SU-DHL-6 (cell line): ENCODE measurements around the gene CELSR1.

Experiments used
- H2AFZ ChIP-seq: fragments of 200-600 bp; sonication (generic); 2 replicates; pipeline ENCODE4 v1.6.1; 2014; ENCODE audit warnings: low read depth, mild to moderate bottlenecking, moderate library complexity, mixed read lengths, antibody characterized with exemption, low read length; ENCODE audit not compliant: severe bottlenecking
- H3F3A ChIP-seq: fragments of 200-600 bp; shearing (Covaris generic); 2 replicates; pipeline ENCODE4 v1.6.0; 2016; ENCODE audit warnings: antibody characterized with exemption, mild to moderate bottlenecking; ENCODE audit not compliant: insufficient read depth
- H3K27ac ChIP-seq: fragments of 200-600 bp; sonication (generic); 2 replicates; pipeline ENCODE4 v1.5.1; 2016; ENCODE audit warnings: low read depth, mild to moderate bottlenecking, low read length, moderate library complexity, mixed read lengths
- H3K27me3 ChIP-seq: fragments of 200-600 bp; sonication (generic), shearing (Covaris generic); 2 replicates; pipeline ENCODE4 v1.6.0; 2014; ENCODE audit warnings: mild to moderate bottlenecking, low read length
- H3K36me3 ChIP-seq: fragments of 200-600 bp; sonication (generic); 2 replicates; pipeline ENCODE4 v1.6.1; 2014; ENCODE audit warnings: mild to moderate bottlenecking, low read length, mixed read lengths
- H3K4me2 ChIP-seq: fragments of 300-600, 200-600 bp; shearing (Covaris generic), sonication (generic); 2 replicates; pipeline ENCODE4 v1.6.0; 2014; ENCODE audit warnings: low read length, low read depth, mild to moderate bottlenecking; ENCODE audit not compliant: poor library complexity, severe bottlenecking
- H3K4me3 ChIP-seq: fragments of 200-600 bp; sonication (generic); 2 replicates; pipeline ENCODE4 v1.5.1; 2014; ENCODE audit warnings: antibody characterized with exemption, low read length, mild to moderate bottlenecking, mixed read lengths; ENCODE audit not compliant: insufficient read depth, poor library complexity, severe bottlenecking
- H3K79me2 ChIP-seq: fragments of 200-600 bp; sonication (generic); 2 replicates; pipeline ENCODE4 v1.6.1; 2014; ENCODE audit warnings: mild to moderate bottlenecking, low read length, moderate library complexity; ENCODE audit not compliant: insufficient read depth
- H3K9ac ChIP-seq: fragments of 200-600 bp; sonication (generic); 2 replicates; pipeline ENCODE4 v1.7.0; 2014; ENCODE audit warnings: mild to moderate bottlenecking, low read length
- H3K9me2 ChIP-seq: fragments of 200-600 bp; sonication (generic); replicated peaks from 2 replicates; pipeline ENCODE4 v1.6.1; 2014; ENCODE audit warnings: low read length; ENCODE audit not compliant: insufficient read depth
- H3K9me3 ChIP-seq: fragments of 200-600 bp; sonication (generic); 2 replicates; pipeline ENCODE4 v1.6.1; 2014; ENCODE audit warnings: low read length, mixed read lengths; ENCODE audit not compliant: insufficient read depth
- H4K20me1 ChIP-seq: fragments of 200-600 bp; sonication (generic); 2 replicates; pipeline ENCODE4 v1.6.1; 2014; ENCODE audit warnings: low read depth, mild to moderate bottlenecking, antibody characterized with exemption, low read length, moderate library complexity, mixed read lengths
- CTCF ChIP-seq: fragments of 200-600 bp; sonication (generic); IDR thresholded peaks from one replicate; pipeline ENCODE4 v1.5.1; 2017; ENCODE audit warnings: antibody characterized with exemption, mild to moderate bottlenecking, low read length, moderate library complexity; ENCODE audit not compliant: insufficient read depth, poor library complexity, severe bottlenecking
- EZH2phosphoT487 ChIP-seq: fragments of 200-600 bp; sonication (generic), shearing (Covaris generic); conservative IDR thresholded peaks from 2 replicates; pipeline ENCODE4 v1.6.1; 2018; ENCODE audit warnings: mild to moderate bottlenecking, antibody characterized with exemption, low read length, moderate library complexity, mixed read lengths

CELSR1 gene

DNA sequence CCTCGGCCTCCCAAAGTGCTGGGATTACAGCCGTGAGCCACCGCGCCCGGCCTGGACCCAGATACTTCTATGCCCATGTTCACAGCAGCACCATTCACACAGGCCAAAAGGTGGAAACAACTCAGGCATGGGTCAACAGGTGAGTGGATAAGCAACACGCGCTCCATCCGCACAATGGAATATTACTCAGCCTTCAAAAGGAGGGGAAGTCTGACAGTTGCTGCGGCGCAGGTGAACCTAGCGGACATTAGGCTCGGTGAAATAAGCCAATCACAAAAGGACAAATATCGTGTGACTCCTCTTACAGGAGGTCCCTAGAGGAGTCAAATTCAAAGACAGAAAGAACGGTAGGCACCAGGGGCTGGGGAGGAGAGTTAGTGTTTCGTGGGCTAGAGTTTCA is 154.9 kb downstream of the CELSR1 start:
- no peaks in the 10 kb centered on the region for H3K36me3 ChIP-seq
- no peaks in the 10 kb centered on the region for H3K79me2 ChIP-seq
- H3K9me3 ChIP-seq = no peaks in the 10 kb centered on the region
- H3K4me3 ChIP-seq = no peak overlapping the region
- no peaks in the 10 kb centered on the region for H3F3A ChIP-seq
- H3K27ac ChIP-seq = no peak overlapping the region
- no peak overlapping the region for H3K4me2 ChIP-seq
- no peaks in the 10 kb centered on the region for H4K20me1 ChIP-seq
- no peak for TF ChIP-seq CTCF
- TF ChIP-seq EZH2phosphoT487 = no peak
- no peaks in the 10 kb centered on the region for H3K9me2 ChIP-seq
- no peak overlapping the region for H3K9ac ChIP-seq
- no peaks in the 10 kb centered on the region for H3K27me3 ChIP-seq
- H2AFZ ChIP-seq = no peak overlapping the region

- H3K4me2 ChIP-seq = no peak overlapping the region
- no peaks in the 10 kb centered on the region for H3F3A ChIP-seq
- no peaks in the 10 kb centered on the region for H4K20me1 ChIP-seq
- no peaks in the 10 kb centered on the region for H3K79me2 ChIP-seq
- H3K9me2 ChIP-seq = no peaks in the 10 kb centered on the region
- no peak overlapping the region for H3K4me3 ChIP-seq
- H3K27ac ChIP-seq = no peak overlapping the region
- H3K27me3 ChIP-seq = no peaks in the 10 kb centered on the region
- H3K9me3 ChIP-seq = no peaks in the 10 kb centered on the region
- H3K9ac ChIP-seq = no peak overlapping the region
- no peak overlapping the region for H2AFZ ChIP-seq
- H3K36me3 ChIP-seq = no peaks in the 10 kb centered on the region
- TF ChIP-seq EZH2phosphoT487 (no peak), CTCF (no peak)
These were observed 155.7 kb downstream of the CELSR1 start for GRCh38 chr22:46381731-46382130.

- no peaks in the 10 kb centered on the region for H3K79me2 ChIP-seq
- H3K36me3 ChIP-seq = no peaks in the 10 kb centered on the region
- no peaks in the 10 kb centered on the region for H3F3A ChIP-seq
- H3K9me3 ChIP-seq = no peaks in the 10 kb centered on the region
- no peaks in the 10 kb centered on the region for H3K27me3 ChIP-seq
- H2AFZ ChIP-seq = no peak overlapping the region
- H3K4me2 ChIP-seq = no peak overlapping the region
- TF ChIP-seq CTCF (no peak), EZH2phosphoT487 (no peak)
- H3K9ac ChIP-seq = no peak overlapping the region
- no peaks in the 10 kb centered on the region for H4K20me1 ChIP-seq
- no peak overlapping the region for H3K4me3 ChIP-seq
- no peak overlapping the region for H3K27ac ChIP-seq
- H3K9me2 ChIP-seq = no peaks in the 10 kb centered on the region
These were observed 156.3 kb downstream of the CELSR1 start for GRCh38 chr22:46381142-46381541.
